Activated CD4-positive, CD25-positive, alpha-beta regulatory T cell (primary cell): ENCODE results near the gene ZNF81.
"Not testable (repeated sequence)": the region's sequence is repeated elsewhere in the genome, so short reads cannot be mapped to it uniquely, and the experiment has no call there.

Experiments used
- DNase-seq, 4 experiments: peaks; one replicate each; lab custom pipeline; 2025; lab: John Stamatoyannopoulos, UW

ZNF81 gene

DNA sequence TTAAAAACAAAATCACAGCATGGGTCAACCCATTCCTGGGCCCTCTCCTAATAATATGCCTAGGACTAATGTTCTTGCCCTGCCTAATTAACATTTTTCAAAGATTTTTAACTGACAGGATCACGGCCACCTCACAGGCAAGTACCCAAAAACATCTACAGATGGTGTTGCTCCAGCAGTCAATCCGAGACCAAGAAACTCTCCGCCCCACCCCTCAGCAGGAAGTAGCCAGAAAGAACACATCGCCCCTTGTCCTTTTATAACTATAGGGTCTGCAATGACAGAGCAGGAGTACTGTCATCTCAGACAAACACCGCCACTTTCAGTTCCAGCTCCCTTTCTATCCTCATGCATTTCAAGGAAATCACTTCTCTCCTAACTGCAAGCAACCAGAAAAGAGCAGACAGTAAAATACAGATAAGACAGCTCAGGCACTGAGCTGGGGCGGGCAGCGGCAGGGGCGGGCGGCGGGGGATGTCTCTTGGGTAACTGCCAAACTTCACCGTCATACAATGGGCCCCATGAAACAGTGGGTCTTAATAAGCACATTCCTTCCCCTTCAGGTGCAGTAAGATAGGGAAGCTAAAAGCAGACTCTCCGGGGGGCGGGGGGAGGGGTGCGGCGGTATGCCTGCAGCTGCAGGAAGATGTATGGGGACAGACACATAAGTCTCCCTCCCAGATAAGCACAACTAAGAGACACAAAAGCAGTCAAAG lies 99.7 kb downstream of the ZNF81 start:
- DNase-seq = no peak

DNA sequence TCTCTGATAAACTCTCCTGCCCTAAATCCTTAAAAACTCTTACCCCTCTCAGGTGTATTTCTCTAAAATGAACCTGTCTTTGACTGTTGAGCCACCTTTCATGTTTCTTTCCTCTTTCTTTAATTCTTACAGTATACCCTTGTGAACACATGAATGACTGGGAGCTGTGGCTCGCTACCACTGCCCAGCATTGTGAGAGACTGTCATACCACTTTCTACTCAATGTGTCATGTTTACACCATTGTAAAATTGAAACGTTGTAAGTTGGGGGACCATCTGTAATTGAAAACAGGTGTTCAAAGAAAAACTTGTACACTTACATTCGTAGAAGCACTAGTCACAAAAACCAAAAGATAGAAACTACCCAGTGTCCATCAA lies 100.2 kb downstream of the ZNF81 start:
- DNase-seq = no peak

DNA sequence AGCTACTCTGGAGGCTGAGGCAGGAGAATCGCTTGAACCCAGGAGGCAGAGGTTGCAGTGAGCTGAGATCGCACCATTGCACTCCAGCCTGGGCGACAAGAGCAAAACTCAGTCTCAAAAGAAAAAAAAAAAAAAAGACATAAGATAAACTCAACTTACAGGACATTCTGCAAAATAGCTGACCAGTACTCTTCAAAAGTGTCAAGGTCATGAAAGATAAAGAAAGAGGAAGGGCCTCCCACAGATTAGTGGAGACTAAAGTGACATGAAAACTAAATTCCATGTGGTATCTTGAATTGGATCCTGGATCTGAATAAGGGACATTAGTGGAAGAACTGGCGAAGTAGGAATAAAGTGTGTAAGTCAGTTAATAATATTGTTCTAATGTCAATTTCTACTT lies 103.7 kb downstream of the ZNF81 start:
- no peak for DNase-seq

DNA sequence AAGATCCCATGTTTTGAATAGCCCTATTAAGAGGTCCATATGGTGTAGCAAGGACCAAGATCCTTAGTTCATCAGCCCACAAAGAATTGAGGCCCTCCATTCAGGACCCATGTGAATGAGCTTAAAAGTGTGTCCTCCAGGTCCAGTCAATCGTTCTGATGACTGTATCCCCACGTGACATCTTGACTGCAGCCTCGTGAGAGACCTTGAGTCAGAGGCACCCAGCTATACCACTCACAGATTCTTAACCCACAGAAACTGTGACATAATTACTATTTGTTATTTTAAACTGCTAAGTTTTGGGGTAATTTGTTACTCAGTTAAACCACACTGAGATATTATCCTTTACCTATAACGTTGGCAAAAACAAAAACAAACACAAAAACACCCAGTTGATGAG lies 104.7 kb downstream of the ZNF81 start:
- no peak for DNase-seq

DNA sequence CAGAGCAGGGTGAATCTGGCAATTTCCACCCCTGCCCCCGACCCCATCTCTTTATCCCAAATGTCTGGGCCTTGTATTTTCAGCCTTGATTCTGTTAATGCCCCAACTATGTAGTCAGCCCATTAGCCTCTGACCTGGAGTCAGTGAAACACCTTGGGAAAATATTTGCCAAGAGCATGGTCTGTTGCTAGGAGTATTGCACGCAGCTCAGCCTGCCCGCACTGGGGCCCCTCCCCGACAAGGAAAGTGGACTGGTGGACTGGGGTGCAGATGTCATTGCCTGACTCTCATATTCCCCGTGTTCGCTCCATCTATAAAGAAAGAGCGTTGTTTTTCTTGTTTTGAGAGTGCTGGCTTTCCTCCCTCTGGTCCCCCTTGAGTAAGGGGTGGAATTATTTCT lies 118.6 kb downstream of the ZNF81 start:
- not testable (repeated sequence) for DNase-seq

DNA sequence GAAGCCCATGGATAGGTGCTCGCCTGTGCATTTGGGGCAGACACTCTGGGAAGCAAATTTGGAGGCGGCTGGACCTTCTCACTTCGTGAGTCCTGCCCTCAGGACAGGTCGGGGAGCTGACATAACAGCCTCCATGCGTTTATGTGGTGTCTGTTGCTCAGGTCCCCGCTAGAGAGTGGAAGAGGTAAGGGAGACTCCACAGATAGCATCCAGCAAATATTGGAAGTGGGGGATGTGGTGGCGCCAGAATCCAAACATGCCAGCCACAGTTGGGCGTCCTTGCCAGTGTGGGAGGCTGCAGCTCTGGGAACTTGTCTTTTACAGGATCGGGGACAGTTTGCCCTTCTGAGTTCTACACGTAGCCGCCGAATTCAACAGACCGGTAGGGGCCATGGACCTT lies 119.3 kb downstream of the ZNF81 start:
- DNase-seq = no peak

DNA sequence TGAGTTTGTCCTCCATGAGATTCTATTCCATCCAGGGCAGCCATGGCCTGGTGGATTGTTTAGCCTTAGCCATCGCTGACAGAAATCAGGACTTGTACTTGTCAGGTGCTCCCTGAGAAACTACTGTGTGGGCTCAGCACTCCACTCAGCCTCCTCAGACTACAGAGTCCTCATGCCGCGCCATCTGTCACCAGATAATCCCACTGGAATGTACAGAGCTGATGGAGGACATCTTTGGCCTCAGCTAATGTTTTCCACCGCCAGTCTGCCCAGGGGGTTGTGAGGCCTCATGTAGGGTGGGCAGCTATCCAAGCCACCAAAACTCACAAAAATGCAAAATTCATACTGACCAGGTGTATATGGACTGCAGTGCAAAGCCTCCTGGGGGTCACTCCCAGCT lies 121.5 kb downstream of the ZNF81 start:
- DNase-seq = not testable (repeated sequence)

DNA sequence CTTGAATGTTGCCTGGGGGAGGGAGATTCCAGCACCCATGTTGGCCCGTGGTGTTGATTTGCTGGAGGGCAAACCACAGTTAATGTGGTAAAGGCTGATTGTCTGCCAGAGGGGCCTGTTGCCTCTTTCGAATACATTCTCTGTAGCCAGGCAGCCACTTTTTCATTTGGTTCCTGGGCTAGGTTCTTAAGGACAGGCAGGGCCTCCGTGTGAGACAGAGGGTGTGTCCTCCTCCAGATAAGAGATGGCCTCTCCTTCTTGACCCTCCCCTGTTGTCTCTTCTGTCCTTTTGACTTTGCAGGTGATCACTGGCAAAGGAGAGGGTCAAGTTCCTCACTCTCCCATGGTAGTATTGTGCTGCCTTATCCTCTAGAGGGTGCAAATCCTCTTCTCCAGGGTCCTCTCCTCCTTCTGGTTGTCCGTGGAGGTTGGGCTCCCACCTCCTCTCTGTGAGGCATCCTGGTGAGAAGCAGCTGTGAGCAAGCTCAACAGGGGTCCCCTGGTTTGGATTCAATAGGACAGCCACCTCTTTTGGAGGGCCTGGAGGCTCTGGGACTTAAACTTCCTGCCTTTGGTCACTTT lies 122.2 kb downstream of the ZNF81 start:
- no peak for DNase-seq

DNA sequence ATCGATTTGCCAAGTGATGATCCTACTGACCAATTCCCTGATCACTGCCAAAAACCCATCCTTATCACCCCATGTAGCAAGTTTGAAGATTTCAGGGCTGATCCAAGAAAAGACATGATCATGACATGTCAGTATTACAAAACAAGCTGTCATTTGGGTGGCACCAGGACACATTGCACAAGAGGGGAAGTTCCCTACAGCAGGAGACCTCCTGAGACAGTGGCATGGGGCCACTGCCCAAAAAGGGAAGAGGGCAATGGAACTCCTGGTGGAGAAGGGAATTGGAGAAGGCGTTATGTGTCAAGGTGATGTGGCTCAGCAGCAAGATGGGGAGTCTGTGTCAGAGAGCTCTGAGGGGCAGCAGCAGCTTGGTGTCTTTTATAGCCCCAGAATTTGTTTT lies 123.7 kb downstream of the ZNF81 start:
- DNase-seq = no peak

DNA sequence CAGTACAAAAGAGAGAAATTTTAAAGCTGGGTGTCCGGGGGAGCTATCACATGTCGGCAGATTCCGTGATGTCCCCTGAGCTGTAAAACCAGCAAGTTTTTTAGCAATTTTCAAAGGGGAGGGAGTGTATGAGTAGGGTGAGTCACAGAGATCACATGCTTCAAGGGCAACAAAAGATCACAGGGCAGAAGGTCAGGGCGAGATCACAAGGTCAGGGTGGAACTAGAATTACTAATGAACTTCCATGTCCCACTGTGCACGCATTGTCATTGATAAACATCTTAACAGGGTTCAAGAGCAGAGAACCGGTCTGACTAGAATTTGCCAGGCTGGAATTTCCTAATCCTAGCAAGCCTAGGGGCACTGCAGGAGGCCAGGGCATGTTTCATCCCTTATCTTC lies 125.1 kb downstream of the ZNF81 start:
- not testable (repeated sequence) for DNase-seq

DNA sequence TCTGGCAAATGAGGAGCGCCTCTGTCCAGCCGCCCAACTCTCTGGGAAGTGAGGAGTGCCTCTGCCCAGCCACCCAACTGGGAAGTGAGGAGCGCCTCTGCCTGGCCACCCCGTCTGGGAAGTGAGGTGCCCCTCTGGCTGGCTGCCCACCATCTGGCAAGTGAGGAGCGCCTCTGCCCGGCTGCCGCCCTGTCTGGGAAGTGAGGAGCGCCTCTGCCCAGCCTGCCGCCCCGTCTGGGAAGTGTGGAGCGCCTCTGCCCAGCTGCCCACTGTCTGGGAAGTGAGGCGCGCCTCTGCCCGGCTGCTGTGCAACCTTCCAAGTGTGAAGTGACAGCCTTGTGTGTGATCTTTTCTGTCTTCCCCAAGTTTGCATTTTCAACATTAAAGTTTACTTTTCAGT lies 128.8 kb downstream of the ZNF81 start:
- DNase-seq = not testable (repeated sequence)
